Measurements from ENCODE around the gene CCDC28B. TPM values are rescaled to one million over a fixed set of nuclear protein-coding genes. Genes with fewer than 3 reads are reported as not detected.

Gene CCDC28B
- total RNA-seq, 2 donors from 2014 or later = 9.5 to 11.2 TPM

- H3K27me3 ChIP-seq = no peaks in the 10 kb centered on the region
- H3K4me3 ChIP-seq = peak overlapping the region; percentile 63 to 64
- H3K4me1 ChIP-seq = peaks cover 0 to 49% of the 10 kb centered on the region in 2 donors
- no peak for DNase-seq (ENCODE audit: low spot score)
- TF ChIP-seq, protein P1, sequence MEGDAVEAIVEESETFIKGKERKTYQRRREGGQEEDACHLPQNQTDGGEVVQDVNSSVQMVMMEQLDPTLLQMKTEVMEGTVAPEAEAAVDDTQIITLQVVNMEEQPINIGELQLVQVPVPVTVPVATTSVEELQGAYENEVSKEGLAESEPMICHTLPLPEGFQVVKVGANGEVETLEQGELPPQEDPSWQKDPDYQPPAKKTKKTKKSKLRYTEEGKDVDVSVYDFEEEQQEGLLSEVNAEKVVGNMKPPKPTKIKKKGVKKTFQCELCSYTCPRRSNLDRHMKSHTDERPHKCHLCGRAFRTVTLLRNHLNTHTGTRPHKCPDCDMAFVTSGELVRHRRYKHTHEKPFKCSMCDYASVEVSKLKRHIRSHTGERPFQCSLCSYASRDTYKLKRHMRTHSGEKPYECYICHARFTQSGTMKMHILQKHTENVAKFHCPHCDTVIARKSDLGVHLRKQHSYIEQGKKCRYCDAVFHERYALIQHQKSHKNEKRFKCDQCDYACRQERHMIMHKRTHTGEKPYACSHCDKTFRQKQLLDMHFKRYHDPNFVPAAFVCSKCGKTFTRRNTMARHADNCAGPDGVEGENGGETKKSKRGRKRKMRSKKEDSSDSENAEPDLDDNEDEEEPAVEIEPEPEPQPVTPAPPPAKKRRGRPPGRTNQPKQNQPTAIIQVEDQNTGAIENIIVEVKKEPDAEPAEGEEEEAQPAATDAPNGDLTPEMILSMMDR (IDR thresholded peaks at IDR 0.05) = no peak
- peak overlapping the region; percentile 93 to 96 for H3K27ac ChIP-seq
- peaks cover 27% of the 10 kb centered on the region for H3K36me3 ChIP-seq
- H3K9me3 ChIP-seq = no peaks in the 10 kb centered on the region
These were observed 20.0 kb upstream of the CCDC28B start for GRCh38 chr1:32180186-32181060.

DNA sequence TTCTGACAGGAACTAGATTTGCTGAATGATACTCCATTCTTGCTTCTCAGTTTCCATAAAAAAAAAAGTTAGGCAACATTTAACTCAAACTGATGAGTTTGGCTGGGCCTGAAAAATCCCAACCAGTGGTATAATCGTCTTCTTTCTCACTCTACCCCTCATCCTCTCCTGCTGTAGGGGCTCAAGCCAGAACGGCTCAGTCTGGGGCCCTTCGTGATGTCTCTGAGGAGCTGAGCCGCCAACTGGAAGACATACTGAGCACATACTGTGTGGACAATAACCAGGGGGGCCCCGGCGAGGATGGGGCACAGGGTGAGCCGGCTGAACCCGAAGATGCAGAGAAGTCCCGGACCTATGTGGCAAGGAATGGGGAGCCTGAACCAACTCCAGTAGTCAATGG, 19.3 kb upstream of the CCDC28B start:
- no peak for DNase-seq (ENCODE audit: low spot score)
- Histone ChIP-seq H3K36me3 (peaks cover 32% of the 10 kb centered on the region), H3K4me3 (peak overlapping the region in 1 of 2 donors; percentile 64), H3K4me1 (peaks cover 0 to 49% of the 10 kb centered on the region in 2 donors), H3K9me3 (no peaks in the 10 kb centered on the region), H3K27ac (peak overlapping the region in 1 of 2 donors; percentile 93), H3K27me3 (no peaks in the 10 kb centered on the region)
- TF ChIP-seq, protein P1 (IDR thresholded peaks at IDR 0.05) = no peak

DNA sequence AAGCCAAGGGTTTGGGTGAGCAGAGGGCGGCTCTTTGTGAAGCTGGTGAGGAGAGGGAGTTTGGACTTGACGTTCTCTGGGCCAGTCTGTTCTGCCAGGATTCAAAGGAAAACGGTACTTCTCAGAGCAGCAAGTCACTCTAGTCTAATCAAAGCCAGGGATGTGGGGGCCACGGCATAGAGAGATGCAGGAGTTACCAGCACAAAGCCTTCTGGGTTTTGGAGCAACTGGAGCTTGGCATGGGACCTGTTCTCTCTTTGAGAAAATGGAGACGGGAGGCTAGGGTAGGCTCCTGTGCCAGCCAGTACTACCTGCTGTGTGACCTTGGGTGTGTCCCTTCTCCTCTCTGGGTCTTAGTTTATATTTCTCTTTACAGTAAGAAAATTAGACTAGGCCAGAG, 18.8 kb upstream of the CCDC28B start:
- Histone ChIP-seq H3K27ac (peak overlapping the region in 1 of 2 donors; percentile 93), H3K27me3 (no peaks in the 10 kb centered on the region), H3K36me3 (peaks cover 37% of the 10 kb centered on the region), H3K4me1 (peaks cover 0 to 49% of the 10 kb centered on the region in 2 donors), H3K9me3 (no peaks in the 10 kb centered on the region), H3K4me3 (peak overlapping the region in 1 of 2 donors; percentile 64)
- TF ChIP-seq, protein P1 (IDR thresholded peaks at IDR 0.05) = no peak
- no peak for DNase-seq (ENCODE audit: low spot score)

GRCh38 chr1:32182060-32182459, 18.3 kb upstream of the CCDC28B start:
- Histone ChIP-seq H3K36me3 (peaks cover 42% of the 10 kb centered on the region), H3K4me1 (peaks cover 0 to 49% of the 10 kb centered on the region in 2 donors), H3K27me3 (no peaks in the 10 kb centered on the region), H3K9me3 (no peaks in the 10 kb centered on the region), H3K4me3 (no peak overlapping the region), H3K27ac (no peak overlapping the region)
- TF ChIP-seq, protein P1 (IDR thresholded peaks at IDR 0.05) = no peak
- no peak for DNase-seq (ENCODE audit: low spot score)

DNA sequence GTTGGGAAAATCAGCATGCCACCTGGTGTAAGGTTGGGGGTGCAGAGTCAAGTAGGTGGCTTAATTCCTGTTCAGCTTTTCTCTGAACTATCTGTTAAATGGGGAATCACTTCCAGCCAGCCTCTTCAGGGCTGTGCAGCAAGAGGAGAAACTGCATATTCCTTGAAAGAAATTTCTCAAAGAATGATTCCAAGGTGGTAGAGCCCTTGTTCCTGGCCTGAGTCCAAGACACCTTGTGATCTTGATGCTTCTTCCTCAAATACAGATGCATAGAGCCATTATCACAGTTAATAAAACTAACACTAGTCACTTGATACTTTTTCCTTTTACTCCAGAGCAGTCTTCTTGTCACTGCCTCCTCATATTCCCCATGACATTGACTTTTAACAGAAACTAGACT, 15.7 kb upstream of the CCDC28B start:
- DNase-seq (ENCODE audit: low spot score) = no peak
- Histone ChIP-seq H3K36me3 (peaks cover 68% of the 10 kb centered on the region), H3K27ac (no peak overlapping the region), H3K27me3 (no peaks in the 10 kb centered on the region), H3K4me1 (peaks cover 0 to 43% of the 10 kb centered on the region in 2 donors), H3K4me3 (no peak overlapping the region), H3K9me3 (no peaks in the 10 kb centered on the region)
- TF ChIP-seq, protein P1 (IDR thresholded peaks at IDR 0.05) = no peak
